NCI-H1417 treated with DMSO at 0.1 percent for 48 hours (cell line): ENCODE data around the gene SCUBE1.

Source experiments
- DNase-seq: peaks from one replicate; lab custom pipeline; 2025; lab: John Stamatoyannopoulos, UW

The SCUBE1 gene

DNA sequence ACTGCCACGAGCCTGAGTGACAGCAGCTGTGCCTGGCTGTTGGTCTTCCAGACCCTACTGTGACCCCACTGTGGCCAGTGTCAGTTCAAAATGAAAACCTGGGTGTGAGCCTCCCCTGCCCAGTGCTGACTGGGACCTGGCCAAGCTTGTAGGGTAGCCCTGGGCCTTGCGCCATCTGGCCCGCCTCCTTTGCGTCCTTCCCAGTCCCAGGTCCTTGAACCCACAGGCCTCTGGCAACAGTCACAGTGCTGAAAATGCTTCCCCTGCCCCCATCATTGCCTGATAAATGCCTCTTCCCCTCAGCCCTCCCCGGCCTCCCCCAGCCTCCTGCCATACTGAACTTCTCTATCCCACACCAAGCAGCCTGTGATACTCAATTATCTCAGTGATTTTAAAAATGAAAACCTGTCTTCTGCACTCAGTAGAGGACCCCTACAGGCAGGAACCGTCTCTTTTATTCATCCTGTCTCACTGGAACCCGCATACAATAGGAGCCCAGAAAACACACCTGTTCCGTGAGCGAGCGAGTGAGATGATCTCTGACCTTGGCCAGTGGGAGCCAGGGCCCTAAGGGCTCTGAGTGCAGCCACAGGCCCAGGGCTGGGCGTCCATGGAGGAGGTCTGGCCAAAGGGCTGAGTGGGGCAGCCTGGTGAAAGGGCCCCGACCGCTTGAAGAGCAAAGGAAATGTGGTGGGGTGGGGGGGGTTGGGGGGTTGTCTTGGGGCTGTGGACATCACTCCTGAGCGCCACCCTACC is 106.6 kb downstream of the SCUBE1 start:
- no peak for DNase-seq

DNA sequence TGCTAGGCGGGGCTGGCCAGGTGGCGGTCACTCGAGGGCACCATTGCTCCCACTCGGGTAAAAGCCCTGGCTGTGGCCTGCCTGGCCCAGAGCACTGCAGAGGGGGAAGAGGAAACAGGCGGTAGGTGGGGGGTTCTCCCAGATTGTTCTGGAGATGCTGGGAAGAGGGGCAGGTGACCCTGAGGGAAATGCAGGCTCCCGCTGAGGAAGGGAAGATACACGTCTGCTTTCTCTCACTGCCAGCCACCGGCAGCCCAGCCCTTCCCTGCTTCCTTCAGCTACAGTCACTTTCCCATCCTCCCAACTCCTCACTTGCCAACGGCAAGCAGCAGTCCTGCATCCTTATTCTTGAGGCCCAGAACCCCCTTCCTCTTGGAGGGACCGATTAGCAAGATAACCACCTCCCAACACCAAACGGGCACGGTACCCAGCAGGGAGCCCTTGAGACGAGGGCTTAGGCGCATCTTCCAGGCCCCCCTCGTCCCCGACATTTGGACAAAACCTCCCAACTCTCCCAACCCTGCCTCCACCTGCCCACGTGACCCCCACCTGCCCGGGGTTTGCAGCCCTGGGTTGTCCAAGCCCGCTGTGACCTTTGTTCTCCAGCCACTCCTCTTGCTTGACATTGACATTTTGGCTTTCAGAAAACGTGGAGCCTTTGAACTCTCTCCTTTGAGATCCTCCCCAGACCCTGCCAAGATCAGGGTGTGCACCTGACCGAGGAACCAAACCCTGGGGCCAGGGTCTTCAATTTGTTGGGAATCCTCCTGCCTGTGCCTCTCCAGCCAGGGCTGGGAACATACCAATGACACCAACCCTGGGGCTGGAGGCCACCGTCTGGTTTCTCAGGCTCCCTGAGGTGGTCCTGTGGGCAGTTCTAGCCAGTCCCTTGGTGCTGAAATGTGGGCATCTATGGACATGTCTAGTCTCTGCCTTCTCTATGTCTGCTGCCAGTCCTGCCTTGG is 107.4 kb downstream of the SCUBE1 start:
- no peak for DNase-seq

DNA sequence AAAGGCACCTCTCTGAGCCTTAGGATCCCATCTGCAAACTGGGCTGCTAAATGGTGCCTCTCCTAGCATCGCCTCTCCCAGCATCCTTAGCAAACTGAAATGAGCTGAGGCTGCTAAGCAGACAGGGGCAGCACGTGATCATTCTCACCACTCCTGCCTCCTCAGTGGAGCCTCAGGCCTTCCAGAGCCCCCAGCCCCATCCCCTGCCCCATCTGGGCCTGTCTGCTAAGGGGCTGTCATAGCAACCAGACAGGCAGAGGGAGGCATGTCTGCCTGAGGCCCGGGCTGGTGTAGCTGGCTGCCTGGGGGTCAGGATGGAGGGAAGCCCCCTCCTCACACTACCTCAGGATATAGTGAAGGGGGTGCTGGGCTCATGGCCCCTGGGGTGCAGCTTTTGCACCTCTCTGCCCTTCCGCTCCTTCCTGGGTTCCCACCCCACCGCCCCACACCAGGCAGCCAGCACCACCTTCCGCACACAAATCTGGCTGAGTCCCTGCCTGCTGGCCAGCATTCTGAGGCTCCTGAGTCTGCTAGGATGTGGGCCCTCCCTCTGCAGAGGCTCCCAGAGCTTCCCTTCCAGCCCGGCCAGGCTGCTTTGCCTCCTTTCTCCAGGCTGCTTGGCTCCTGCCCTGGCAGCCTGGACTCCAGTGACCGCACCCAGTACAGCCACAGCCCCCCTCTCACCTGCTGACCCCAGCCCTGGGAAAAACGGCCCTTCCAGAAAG is 108.7 kb downstream of the SCUBE1 start:
- DNase-seq: no peak

DNA sequence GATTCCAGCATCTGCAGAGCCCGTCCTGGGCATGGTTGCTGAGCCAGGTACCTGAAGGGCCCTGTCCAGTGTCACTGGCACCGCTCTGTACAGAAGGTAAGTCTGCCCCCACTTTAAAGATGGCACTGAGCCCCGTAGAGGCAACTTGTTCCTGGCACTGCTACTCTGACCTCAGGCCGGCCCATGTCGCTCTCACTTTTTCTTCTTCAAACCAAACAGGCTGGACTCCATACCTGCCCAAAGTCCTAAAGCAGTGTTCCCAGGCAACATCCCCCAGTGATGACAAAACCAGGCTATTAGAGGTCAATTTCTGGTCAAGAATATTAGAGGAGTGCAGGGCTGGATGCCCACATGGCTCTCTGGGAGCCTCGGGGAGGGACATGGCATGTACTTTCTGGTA is 109.6 kb downstream of the SCUBE1 start:
- DNase-seq: no peak

DNA sequence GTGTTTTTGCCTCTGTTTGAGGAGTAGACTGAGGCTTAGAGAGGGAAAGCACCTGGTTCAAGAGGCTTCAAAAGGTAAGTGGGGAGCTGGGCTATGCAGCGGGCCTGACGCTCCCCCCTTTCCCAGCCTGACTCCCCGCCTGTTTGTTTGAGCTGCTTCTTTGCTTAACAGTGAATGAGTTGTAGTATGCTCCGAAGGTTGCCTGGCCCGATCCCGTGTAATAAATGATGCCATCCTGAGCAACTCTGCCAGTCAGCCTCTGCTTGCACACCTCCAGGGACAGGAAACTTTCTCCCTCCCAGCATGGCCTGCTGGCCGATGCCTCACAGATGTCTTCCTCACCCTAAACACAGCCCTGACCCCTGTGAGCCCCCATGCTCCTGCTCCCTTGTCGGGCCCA is 110.7 kb downstream of the SCUBE1 start:
- DNase-seq: no peak

DNA sequence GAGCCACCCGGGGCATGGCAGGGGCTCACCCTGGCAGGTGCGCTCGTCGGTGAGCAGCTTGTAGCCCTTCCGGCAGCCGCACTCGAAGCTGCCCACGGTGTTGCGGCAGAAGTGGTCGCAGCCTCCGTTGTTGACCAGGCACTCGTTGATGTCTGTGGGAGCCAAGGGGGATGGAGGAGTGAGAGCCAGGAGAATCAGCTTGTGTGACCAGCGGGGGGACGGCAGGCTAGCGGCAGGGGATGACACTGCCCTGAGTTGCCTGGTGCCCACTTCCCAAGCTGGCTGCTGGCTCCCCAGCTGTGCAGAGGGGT is 111.5 kb downstream of the SCUBE1 start:
- no peak for DNase-seq

DNA sequence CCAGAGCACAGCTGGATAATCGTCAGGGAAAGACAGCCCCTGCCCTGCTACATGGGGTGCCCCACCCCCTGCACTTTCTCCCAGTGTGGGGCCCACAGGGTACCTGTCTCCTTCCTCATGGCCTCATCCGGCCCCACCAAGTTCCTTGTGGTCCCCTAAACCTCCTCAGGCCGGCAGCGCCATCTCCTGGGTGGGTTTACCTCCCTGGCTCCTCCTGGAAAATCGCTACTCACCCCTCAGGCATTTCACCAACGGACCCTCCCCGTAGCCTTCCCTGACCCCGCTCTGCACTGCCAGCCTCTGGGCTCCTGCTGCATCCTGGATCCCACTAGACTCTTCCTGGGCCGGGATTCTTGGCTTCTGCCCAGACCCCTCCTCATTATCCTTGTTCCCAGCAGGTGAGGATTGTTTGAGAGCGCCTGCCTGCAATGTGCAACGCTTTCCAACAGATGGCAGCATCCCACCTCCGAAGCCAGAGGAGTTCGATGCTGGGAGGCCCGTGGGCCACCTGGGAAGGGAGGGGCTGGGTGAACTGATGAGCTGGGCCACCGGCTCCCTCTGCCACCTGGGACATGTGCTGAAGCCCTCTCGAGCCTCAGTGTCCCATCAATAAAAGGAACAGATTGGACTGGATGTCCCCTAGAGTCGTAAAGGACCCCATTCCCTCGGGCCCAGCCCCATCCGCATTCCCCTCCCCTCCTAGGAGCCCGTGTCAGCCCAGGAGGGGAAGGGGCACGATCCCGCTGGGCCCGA is 112.0 kb downstream of the SCUBE1 start:
- no peak for DNase-seq

DNA sequence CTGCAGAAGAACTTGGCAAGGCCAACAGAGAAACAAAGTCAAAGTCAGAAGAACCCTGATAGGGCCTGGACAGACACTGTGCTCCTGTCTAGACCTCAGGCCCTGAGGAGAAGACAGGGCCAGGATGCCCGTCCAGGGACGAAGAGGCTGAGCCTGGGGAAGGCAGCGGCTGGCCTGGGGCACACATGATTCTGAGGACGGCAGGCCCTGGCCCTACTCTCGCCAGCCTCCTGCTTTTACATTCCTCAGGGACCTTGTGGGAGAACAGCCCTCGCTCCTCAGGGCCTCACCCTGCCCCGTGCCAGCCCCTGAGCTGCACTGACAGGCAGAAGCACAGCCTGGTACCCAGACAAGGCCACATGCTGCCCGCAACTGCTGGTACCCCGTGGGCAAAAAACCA is 112.6 kb downstream of the SCUBE1 start:
- no peak for DNase-seq

DNA sequence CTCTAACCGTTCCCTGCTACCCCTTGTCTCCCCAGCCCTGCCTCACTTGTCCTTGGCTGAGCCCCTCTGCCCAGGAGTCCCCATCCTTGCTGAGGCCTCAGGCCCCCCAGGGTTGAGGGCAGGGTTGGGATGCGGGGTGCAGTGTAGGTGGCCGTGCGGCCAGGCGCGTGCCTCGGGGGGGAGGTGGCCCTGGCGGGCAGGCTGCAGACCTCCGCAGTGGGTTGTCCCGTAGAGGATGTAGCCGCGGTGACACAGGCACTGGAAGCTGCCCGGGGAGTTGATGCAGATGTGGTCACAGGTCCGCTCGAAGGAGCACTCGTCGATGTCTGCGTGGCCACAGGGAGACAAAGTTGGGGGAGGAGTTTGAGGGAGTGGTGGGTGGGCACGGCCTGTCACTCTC is 114.3 kb downstream of the SCUBE1 start:
- no peak for DNase-seq

DNA sequence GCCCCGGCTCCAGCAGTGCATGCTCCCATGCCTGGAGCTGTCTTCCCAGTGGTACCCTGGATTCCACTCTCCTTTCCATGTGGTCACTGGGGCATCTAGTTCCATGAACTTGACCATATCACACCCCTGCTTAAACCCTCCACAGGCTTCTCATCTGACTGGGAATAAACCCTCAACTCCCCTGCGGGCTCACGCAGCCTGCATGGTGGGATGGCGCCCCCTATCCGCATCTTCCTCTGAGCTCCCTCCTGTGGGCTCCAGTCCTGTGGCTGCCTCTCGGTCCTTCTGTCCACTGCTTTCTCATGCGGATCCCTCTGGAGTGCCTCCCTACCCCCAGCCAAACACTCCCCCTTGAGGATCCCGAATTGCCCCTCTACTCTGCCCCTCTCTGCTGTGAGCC is 114.8 kb downstream of the SCUBE1 start:
- DNase-seq: no peak

DNA sequence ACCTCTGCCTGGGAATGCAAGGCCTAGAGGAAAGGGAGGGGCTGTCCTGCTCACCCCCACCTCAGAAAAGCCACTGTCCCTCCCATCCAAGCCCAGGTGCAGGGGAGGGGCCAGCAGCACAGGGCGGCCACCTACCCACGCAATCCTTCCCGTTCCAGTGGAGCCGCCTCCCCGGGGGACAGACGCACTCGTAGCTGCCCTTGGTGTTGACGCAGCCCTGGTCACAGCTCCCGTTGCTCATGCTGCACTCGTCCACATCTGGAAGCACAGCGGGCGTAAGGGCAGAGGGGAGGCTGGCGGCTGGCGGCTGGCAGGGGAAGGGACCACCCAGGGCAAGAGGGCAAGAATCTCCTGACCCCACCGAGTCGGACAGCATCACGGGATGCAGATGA is 115.9 kb downstream of the SCUBE1 start:
- DNase-seq: no peak

DNA sequence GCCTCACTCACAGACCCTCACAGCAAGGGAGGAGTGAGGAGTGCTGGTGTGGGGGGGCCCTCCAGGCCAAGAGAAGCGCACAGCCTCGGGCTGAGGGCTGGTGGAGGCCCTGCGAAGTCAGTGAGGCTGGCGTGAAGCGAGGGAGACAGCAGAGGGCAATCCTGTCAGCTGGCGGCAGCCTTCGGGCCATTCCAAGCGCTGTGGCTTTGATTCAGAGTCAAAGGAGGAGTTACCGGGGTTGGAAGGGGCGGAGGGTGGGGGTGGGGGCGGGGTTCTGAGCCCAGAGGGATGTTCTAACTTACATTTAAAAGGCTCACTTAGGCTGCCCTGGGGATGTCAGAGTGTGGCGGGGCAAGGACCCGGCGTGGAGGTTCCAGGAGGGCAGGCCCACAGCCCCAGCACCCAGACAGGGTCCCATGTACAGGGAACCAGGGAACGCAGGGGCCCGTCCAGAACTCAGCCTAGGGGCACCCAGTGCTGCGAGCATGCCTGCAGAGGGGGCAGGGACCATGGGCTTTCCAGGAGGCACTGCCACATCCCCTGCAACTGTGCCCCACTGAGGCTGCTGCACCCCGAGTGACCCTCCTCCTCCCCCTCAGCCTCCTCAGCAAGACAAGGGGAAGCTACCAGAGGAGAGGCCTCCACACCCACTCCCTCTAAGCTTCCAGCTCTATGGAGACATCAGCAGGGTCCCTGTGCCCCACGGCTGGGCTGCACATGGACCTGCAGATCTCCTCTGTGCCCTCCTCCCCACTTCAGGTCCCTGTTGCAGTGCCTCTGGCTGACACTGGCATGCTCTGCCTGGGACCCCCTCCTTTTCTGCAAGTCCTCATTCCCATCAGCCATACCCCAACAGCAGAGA is 116.6 kb downstream of the SCUBE1 start:
- no peak for DNase-seq

DNA sequence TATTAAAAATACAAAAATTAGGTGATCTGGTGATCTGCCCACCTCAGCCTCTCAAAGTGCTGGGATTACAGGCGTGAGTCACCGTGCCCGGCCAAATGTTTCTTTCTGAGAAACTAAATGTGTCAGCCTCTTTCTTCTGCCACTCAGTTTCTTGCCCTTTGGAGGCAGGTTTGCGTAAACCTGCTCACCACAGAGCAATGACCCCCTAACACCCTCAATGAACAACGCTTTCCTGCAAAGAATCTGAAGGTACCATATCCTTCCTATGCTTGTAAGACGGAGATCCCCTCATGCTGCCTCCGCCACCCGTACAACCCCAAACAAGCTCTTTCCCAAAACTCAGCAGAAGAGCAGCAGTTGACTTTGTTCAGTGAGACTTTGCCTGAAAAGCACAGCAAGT is 117.6 kb downstream of the SCUBE1 start:
- no peak for DNase-seq

DNA sequence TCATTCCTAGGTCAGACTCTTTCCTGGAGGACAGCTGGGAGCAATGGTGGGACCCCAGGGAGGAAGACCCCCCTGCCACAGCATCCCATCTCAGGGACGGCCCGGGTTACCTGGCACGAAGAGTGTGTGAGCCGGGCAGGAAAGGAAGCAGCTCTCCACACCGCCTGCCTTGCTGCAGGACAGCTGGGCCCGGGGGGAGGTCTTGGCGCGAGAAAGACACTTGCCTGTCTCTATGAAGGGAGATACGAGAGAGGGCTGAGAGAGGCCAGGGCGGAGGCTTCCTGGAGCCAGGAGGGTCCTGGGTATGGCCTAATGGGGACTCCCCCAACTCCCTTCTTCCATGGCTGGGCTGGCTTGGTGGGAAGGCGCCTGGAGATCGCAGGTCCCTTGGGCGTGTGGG is 120.2 kb downstream of the SCUBE1 start:
- no peak for DNase-seq

DNA sequence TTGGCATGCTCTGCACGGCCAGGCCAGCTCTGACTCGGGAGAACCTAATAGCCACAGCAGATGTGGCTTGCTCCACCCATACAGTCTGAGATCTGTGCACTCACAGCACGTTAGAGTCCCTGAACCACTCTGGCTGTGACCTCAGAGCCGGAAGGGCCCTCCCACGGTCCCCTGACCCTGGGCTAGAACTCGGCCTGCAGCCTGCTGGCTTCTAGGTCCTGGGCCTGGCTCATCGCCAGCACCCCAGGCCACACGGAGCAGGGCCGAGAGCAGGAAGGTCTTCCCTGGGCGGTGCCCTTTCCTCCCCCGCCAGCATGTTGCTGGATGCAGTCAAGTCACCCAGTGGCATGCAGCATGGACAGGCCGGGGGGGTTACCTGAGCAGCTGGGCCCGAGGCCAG is 120.9 kb downstream of the SCUBE1 start:
- no peak for DNase-seq

DNA sequence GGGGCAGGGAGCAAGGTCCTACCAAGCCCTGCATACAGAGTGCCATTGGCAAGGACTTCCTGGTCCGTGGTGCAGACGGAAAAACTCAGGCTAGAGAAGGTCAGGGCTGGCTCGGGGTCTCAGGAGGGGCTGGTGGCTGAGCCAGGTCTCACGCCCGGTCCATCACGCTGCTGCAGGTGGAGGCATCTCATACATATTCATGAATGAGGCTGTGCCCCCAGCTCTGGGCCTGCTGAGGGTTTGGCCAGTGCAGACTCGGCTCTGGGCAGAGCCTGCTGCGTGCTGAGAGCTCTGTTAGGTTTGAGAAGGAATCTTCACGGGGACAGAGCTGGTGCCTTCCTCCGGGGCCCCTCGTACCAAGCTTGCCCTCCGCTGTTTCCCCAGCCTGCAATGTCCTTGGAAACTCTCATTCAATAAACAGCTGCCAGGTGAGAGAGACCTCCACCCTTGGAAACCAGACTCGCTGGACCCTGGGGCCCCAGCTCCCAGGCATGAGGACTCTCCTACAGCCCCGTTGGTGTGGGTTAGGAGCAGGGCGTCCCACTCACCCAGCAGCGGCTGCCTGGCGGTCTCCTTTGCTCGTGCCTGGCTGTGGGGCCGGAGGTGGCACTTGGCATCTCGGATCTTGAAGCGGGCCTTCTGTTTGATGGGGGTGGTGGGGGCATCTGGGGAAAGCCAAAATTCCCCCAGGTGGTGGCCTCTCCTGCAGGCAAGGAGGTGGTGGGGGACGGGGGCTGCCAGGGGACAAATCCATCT is 122.4 kb downstream of the SCUBE1 start:
- no peak for DNase-seq

DNA sequence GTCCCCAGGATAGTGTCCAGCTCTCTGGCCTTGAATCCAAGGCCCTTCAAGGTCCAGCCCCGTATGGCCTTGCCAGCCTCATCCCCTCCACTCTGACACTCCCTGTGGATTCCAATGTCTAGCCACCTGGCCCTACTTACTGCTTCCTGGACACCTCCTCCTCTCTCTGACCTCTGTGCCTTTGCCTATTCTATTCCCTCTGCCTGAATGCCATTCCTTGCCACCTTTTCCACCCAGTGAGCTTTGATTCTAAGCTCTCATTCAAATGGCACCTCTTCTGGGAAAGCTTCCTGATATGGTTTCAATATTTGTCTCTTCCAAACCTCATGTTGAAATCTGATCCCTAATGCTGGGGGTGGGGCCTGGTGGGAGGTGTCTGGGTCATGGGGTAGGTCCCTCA is 124.4 kb downstream of the SCUBE1 start:
- DNase-seq: no peak

DNA sequence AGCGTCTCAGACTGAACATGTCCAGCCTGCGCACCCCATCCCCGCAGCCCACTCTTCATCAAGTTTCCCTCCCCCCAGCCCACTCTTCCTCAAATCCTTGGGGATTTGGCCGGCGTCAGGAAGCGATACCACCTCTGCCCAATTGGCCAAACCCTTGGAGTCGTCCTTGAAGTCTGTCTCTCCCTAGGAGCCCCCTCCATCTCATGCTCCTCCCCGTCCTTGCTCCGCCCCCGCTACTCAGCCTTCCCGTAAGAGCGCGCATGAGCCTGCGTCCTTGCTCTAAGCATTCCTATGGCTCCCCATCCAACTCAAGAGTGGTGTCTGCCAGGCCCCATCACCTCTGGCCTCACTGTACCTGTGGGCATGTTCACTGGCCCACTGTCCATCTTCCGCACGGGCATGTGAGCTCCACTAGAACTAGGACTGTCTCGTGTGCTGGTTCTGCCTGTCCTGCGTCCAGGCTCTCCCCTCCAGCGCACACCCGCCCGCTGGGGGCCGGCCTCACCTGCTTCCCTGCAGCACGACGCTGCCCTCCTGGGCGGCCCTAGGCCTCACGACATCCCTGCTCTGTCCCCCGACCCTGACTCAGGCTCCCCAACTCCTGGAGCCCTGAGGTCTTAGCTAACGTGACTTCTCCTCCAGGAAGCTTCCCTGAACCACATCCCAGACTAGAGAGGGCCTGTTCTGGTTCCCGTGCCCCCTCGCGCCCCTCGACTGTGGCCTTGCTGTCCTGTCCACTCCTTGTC is 125.7 kb downstream of the SCUBE1 start:
- no peak for DNase-seq

DNA sequence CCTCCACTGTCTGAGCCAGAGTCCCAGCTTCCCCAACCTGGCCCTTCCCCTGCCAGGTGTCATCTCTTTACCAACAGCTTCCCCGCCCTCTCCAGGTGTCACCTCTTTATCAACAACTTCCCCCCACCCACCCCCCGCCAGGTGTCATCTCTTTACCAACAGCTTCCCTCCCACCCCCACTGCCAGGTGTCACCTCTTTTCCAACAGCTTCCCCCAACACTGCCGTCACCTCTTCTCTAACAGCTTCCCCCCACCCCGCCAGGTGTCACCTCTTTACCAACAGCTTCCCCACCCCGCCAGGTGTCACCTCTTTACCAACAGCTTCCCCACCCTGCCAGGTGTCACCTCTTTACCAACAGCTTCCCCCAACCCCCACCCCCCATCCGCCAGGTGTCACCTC is 126.4 kb downstream of the SCUBE1 start:
- DNase-seq: no peak

DNA sequence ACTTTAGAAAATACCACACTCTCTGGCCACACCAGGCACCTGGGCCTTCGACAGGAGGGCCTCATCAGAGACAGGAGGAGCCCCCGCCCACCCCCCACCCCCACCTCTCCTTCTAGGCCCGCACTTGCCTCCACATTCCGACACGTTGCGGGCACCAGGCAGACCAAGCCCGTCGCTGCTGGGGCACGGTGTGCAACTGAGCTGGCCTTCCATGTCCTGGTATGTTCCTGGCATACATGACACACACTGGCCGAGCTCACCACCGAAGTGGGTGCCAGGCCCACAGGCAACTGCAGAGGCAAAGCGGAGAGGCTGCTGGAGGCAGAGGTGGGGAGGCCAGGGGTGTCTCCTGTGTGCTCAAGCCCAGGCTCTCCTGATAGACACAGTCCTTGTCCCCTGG is 129.2 kb downstream of the SCUBE1 start:
- no peak for DNase-seq
